ENCODE results near the gene LRRIQ3.

The LRRIQ3 gene

DNA sequence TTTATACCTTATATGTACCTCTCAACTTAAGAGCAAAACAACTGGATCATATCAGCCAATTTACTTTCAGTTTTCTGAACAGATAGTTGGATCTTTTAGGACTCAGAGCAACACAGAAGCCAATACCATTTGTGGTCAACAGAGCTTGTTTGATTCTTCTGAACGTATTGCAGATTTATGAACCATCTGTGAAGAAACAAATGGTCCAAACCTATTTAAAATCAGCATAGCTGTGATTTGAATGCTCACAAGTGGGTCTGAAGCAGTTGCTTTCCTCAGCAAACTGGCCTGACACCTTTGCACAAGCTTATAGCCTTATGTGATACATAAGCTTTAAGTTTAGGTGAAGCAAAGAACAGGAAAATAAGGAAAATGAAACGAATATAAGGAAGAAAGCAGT is 147.6 kb downstream of the LRRIQ3 start:
- Histone ChIP-seq H3K79me1 (ENCODE audit: low read length) (no peaks in the 10 kb centered on the region), H3K4me3 (ENCODE audit: low read length) (no peak overlapping the region), H3K18ac (ENCODE audit: low read length) (no peak overlapping the region), H3K27ac (ENCODE audit: low read depth, low read length) (no peak overlapping the region), H2BK120ac (ENCODE audit: low read depth, low read length) (no peak overlapping the region), H2BK15ac (replicated peaks; ENCODE audit: low read depth) (no peak overlapping the region), H3K23ac (ENCODE audit: low read length) (no peak overlapping the region), H3K4ac (ENCODE audit: low read depth, low read length) (no peak overlapping the region), H3K36me3 (ENCODE audit: control insufficient read depth, insufficient read depth, low read length) (no peaks in the 10 kb centered on the region), H3K4me2 (ENCODE audit: low read length) (no peak overlapping the region), H3K56ac (ENCODE audit: low read length) (no peak overlapping the region), H3K27me3 (ENCODE audit: insufficient read depth, low read length, poor library complexity) (no peaks in the 10 kb centered on the region), H3K9ac (ENCODE audit: low read length) (no peak overlapping the region), H3K79me2 (ENCODE audit: control insufficient read depth, insufficient read depth, low read length) (no peaks in the 10 kb centered on the region), H2BK5ac (ENCODE audit: low read length) (no peak overlapping the region), H4K8ac (ENCODE audit: low read depth, low read length) (no peak overlapping the region), H4K5ac (ENCODE audit: low read length) (no peak overlapping the region), H2AK5ac (ENCODE audit: low read length) (no peak overlapping the region), H3K4me1 (ENCODE audit: control insufficient read depth, low read depth, low read length) (no peaks in the 10 kb centered on the region)
- DNase-seq = no peak
- WGBS (ENCODE audit: extremely low coverage, insufficient coverage, low lambda C conversion rate) = no CpG with 5 or more reads among the region's 2 CpGs

DNA sequence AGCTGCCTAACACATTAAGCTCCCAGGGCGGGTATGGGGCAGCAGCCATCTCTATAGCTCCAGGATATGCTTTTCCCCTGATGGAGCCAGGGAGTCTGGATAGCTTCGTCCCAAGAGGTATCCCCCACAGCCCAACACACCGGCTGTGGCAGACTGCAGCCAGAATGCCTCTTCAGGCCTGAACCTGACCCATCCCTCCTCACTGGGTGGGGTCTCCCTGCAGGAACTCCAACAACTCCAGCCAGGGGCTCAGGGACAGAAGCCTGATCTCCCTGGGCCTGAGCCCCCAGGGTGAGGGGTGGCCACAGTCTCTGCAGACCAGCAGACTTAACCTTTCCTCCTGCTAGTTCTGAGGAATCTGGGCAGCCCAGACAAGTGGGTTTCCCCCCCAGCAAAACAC is 159.9 kb downstream of the LRRIQ3 start:
- no peak overlapping the region for H2BK120ac ChIP-seq (ENCODE audit: low read depth, low read length)
- H3K4me1 ChIP-seq (ENCODE audit: control insufficient read depth, low read depth, low read length) = no peaks in the 10 kb centered on the region
- no peaks in the 10 kb centered on the region for H3K79me1 ChIP-seq (ENCODE audit: low read length)
- WGBS (ENCODE audit: extremely low coverage, insufficient coverage, low lambda C conversion rate) = no CpG with 5 or more reads among the region's 3 CpGs
- DNase-seq = no peak
- no peaks in the 10 kb centered on the region for H3K36me3 ChIP-seq (ENCODE audit: control insufficient read depth, insufficient read depth, low read length)
- H2BK15ac ChIP-seq (replicated peaks; ENCODE audit: low read depth) = no peak overlapping the region
- H3K23ac ChIP-seq (ENCODE audit: low read length) = no peak overlapping the region
- H3K27me3 ChIP-seq (ENCODE audit: insufficient read depth, low read length, poor library complexity) = no peaks in the 10 kb centered on the region
- no peak overlapping the region for H2BK5ac ChIP-seq (ENCODE audit: low read length)
- H3K56ac ChIP-seq (ENCODE audit: low read length) = no peak overlapping the region
- H3K18ac ChIP-seq (ENCODE audit: low read length) = no peak overlapping the region
- H3K4ac ChIP-seq (ENCODE audit: low read depth, low read length) = no peak overlapping the region
- no peak overlapping the region for H2AK5ac ChIP-seq (ENCODE audit: low read length)
- no peak overlapping the region for H3K4me2 ChIP-seq (ENCODE audit: low read length)
- no peak overlapping the region for H3K4me3 ChIP-seq (ENCODE audit: low read length)
- no peak overlapping the region for H4K8ac ChIP-seq (ENCODE audit: low read depth, low read length)
- no peaks in the 10 kb centered on the region for H3K79me2 ChIP-seq (ENCODE audit: control insufficient read depth, insufficient read depth, low read length)
- H3K9ac ChIP-seq (ENCODE audit: low read length) = no peak overlapping the region
- no peak overlapping the region for H4K5ac ChIP-seq (ENCODE audit: low read length)
- no peak overlapping the region for H3K27ac ChIP-seq (ENCODE audit: low read depth, low read length)

DNA sequence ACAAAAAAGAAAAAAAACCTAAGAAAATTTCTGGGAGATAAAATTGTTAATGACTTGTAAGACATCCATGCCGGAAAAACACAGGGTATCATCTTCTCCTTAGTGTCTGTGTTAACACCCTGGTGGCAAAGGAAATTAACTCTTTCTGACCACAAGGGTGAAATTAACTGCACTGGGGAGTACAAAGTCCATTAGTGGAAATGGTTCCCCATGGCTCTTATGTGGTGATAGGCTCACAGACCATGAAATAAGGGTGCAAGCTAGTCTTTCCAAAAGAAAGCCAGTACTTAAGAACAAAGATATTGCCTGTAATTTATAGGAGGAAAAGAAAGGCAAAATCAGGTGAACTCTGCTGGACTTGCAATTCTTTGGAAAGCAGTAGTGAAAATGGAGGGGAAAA is 185.4 kb downstream of the LRRIQ3 start:
- no peak overlapping the region for H4K5ac ChIP-seq (ENCODE audit: low read length)
- no peak overlapping the region for H2BK5ac ChIP-seq (ENCODE audit: low read length)
- no peaks in the 10 kb centered on the region for H3K4me1 ChIP-seq (ENCODE audit: control insufficient read depth, low read depth, low read length)
- H2BK15ac ChIP-seq (replicated peaks; ENCODE audit: low read depth) = no peak overlapping the region
- H2AK5ac ChIP-seq (ENCODE audit: low read length) = no peak overlapping the region
- no peaks in the 10 kb centered on the region for H3K79me1 ChIP-seq (ENCODE audit: low read length)
- H3K4me3 ChIP-seq (ENCODE audit: low read length) = no peak overlapping the region
- no peak overlapping the region for H3K56ac ChIP-seq (ENCODE audit: low read length)
- no peak overlapping the region for H2BK120ac ChIP-seq (ENCODE audit: low read depth, low read length)
- WGBS (ENCODE audit: extremely low coverage, insufficient coverage, low lambda C conversion rate) = no CpG with 5 or more reads among the region's 1 CpG
- no peaks in the 10 kb centered on the region for H3K79me2 ChIP-seq (ENCODE audit: control insufficient read depth, insufficient read depth, low read length)
- no peak overlapping the region for H3K4me2 ChIP-seq (ENCODE audit: low read length)
- no peak overlapping the region for H3K18ac ChIP-seq (ENCODE audit: low read length)
- no peak for DNase-seq
- H4K8ac ChIP-seq (ENCODE audit: low read depth, low read length) = no peak overlapping the region
- no peaks in the 10 kb centered on the region for H3K36me3 ChIP-seq (ENCODE audit: control insufficient read depth, insufficient read depth, low read length)
- no peaks in the 10 kb centered on the region for H3K27me3 ChIP-seq (ENCODE audit: insufficient read depth, low read length, poor library complexity)
- no peak overlapping the region for H3K9ac ChIP-seq (ENCODE audit: low read length)
- H3K23ac ChIP-seq (ENCODE audit: low read length) = no peak overlapping the region
- no peak overlapping the region for H3K4ac ChIP-seq (ENCODE audit: low read depth, low read length)
- no peak overlapping the region for H3K27ac ChIP-seq (ENCODE audit: low read depth, low read length)

DNA sequence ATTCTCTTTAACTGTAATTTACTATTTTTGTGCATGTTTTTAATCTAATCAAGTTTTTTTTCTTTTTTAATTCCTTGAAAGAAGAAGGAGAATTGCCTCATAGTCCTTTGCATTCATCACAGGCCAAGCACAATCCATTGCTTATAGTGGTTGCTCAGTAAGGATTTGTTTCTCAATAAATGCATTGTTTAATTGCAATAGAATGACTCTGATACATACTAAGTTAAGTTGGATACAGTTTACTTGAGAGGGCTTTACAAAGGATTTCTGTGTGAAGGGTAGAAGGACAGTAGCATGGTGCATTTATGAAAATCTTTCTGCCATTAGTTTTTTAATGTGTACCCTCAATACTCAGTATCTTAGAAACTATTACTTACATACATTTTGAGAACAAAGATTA is 186.2 kb downstream of the LRRIQ3 start:
- no peaks in the 10 kb centered on the region for H3K79me1 ChIP-seq (ENCODE audit: low read length)
- no peak overlapping the region for H2BK15ac ChIP-seq (replicated peaks; ENCODE audit: low read depth)
- H2BK120ac ChIP-seq (ENCODE audit: low read depth, low read length) = no peak overlapping the region
- H3K27me3 ChIP-seq (ENCODE audit: insufficient read depth, low read length, poor library complexity) = no peaks in the 10 kb centered on the region
- no peak overlapping the region for H3K4me2 ChIP-seq (ENCODE audit: low read length)
- no peaks in the 10 kb centered on the region for H3K4me1 ChIP-seq (ENCODE audit: control insufficient read depth, low read depth, low read length)
- no peak overlapping the region for H3K4me3 ChIP-seq (ENCODE audit: low read length)
- H2BK5ac ChIP-seq (ENCODE audit: low read length) = no peak overlapping the region
- no peak overlapping the region for H3K9ac ChIP-seq (ENCODE audit: low read length)
- H3K56ac ChIP-seq (ENCODE audit: low read length) = no peak overlapping the region
- H3K18ac ChIP-seq (ENCODE audit: low read length) = no peak overlapping the region
- no peak overlapping the region for H4K5ac ChIP-seq (ENCODE audit: low read length)
- no peak for DNase-seq
- no peak overlapping the region for H3K27ac ChIP-seq (ENCODE audit: low read depth, low read length)
- no peak overlapping the region for H2AK5ac ChIP-seq (ENCODE audit: low read length)
- no peak overlapping the region for H4K8ac ChIP-seq (ENCODE audit: low read depth, low read length)
- no peak overlapping the region for H3K23ac ChIP-seq (ENCODE audit: low read length)
- H3K4ac ChIP-seq (ENCODE audit: low read depth, low read length) = no peak overlapping the region
- no peaks in the 10 kb centered on the region for H3K79me2 ChIP-seq (ENCODE audit: control insufficient read depth, insufficient read depth, low read length)
- no peaks in the 10 kb centered on the region for H3K36me3 ChIP-seq (ENCODE audit: control insufficient read depth, insufficient read depth, low read length)

DNA sequence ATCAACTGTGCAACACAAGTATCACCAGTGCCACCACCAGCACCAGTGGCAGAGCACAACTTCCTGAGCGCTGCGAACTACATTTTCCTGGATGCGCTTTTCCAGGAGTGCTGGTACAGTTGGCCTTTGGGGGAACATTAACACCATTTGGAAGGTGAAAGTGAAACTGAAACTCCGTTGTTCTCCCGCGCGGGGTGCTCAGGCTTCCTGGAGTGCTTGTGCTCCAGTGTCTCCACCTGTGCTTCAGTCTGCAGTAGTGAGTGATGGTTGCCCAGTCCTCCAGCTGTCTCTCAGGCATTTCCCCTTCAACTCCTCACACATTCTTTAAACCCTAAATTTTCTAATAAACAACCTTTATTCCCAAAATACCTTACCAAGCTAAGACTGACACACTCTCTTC is 187.8 kb downstream of the LRRIQ3 start:
- Histone ChIP-seq H4K8ac (ENCODE audit: low read depth, low read length) (no peak overlapping the region), H3K56ac (ENCODE audit: low read length) (no peak overlapping the region), H3K9ac (ENCODE audit: low read length) (no peak overlapping the region), H3K79me2 (ENCODE audit: control insufficient read depth, insufficient read depth, low read length) (no peaks in the 10 kb centered on the region), H3K36me3 (ENCODE audit: control insufficient read depth, insufficient read depth, low read length) (no peaks in the 10 kb centered on the region), H3K18ac (ENCODE audit: low read length) (no peak overlapping the region), H2BK5ac (ENCODE audit: low read length) (no peak overlapping the region), H2AK5ac (ENCODE audit: low read length) (no peak overlapping the region), H3K79me1 (ENCODE audit: low read length) (no peaks in the 10 kb centered on the region), H2BK15ac (replicated peaks; ENCODE audit: low read depth) (no peak overlapping the region), H3K27me3 (ENCODE audit: insufficient read depth, low read length, poor library complexity) (no peaks in the 10 kb centered on the region), H3K4me3 (ENCODE audit: low read length) (no peak overlapping the region), H2BK120ac (ENCODE audit: low read depth, low read length) (no peak overlapping the region), H3K4me2 (ENCODE audit: low read length) (no peak overlapping the region), H3K4me1 (ENCODE audit: control insufficient read depth, low read depth, low read length) (no peaks in the 10 kb centered on the region), H3K23ac (ENCODE audit: low read length) (no peak overlapping the region), H3K4ac (ENCODE audit: low read depth, low read length) (no peak overlapping the region), H4K5ac (ENCODE audit: low read length) (no peak overlapping the region), H3K27ac (ENCODE audit: low read depth, low read length) (no peak overlapping the region)
- no CpG with 5 or more reads among the region's 7 CpGs for WGBS (ENCODE audit: extremely low coverage, insufficient coverage, low lambda C conversion rate)
- no peak for DNase-seq

DNA sequence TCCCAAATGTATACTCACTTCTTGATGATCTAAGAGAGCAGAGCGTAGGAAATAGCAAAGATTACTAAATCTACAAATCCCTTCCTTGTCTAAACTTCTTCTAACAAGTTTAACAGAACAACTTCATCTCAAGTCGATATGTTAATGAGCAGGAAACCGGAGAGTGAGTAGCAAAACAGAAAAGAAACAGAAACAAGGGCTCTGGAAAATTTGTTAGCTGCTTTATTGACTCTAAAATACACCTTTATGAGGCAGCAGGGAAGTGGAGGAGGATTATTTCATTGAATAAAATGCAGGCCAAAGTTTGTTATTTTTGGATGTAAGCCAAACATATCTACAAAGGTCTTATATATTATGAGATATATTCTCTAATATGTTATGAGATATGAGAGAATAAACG is 192.4 kb downstream of the LRRIQ3 start:
- Histone ChIP-seq H2BK15ac (replicated peaks; ENCODE audit: low read depth) (no peak overlapping the region), H3K4me2 (ENCODE audit: low read length) (no peak overlapping the region), H2BK5ac (ENCODE audit: low read length) (no peak overlapping the region), H3K79me1 (ENCODE audit: low read length) (no peaks in the 10 kb centered on the region), H3K4me1 (ENCODE audit: control insufficient read depth, low read depth, low read length) (no peaks in the 10 kb centered on the region), H3K18ac (ENCODE audit: low read length) (no peak overlapping the region), H3K36me3 (ENCODE audit: control insufficient read depth, insufficient read depth, low read length) (no peaks in the 10 kb centered on the region), H2BK120ac (ENCODE audit: low read depth, low read length) (no peak overlapping the region), H3K4me3 (ENCODE audit: low read length) (no peak overlapping the region), H3K27ac (ENCODE audit: low read depth, low read length) (no peak overlapping the region), H3K56ac (ENCODE audit: low read length) (no peak overlapping the region), H3K23ac (ENCODE audit: low read length) (no peak overlapping the region), H4K5ac (ENCODE audit: low read length) (no peak overlapping the region), H3K79me2 (ENCODE audit: control insufficient read depth, insufficient read depth, low read length) (no peaks in the 10 kb centered on the region), H3K4ac (ENCODE audit: low read depth, low read length) (no peak overlapping the region), H3K27me3 (ENCODE audit: insufficient read depth, low read length, poor library complexity) (no peaks in the 10 kb centered on the region), H2AK5ac (ENCODE audit: low read length) (no peak overlapping the region), H3K9ac (ENCODE audit: low read length) (no peak overlapping the region), H4K8ac (ENCODE audit: low read depth, low read length) (no peak overlapping the region)
- WGBS (ENCODE audit: extremely low coverage, insufficient coverage, low lambda C conversion rate) = 100% methylated on average over 1 of the region's 4 CpGs
- DNase-seq = no peak
